ENCODE results near the gene HMCN2. TPM values are rescaled to one million over a fixed set of nuclear protein-coding genes. Genes with fewer than 3 reads are reported as not detected.

The HMCN2 gene
- polyA plus RNA-seq, 2 of the 4 experiments (the other 2 are of a cell fraction): 0.01 TPM; not detected in 1

GRCh38 chr9:130360672-130361071 lies 95.1 kb downstream of the HMCN2 start (continued):
- TF ChIP-seq CHD2 (IDR thresholded peaks at IDR 0.05; ENCODE audit: low read length, partially characterized antibody): no peak
- TF ChIP-seq SREBF2 (IDR thresholded peaks at IDR 0.05): no peak
- TF ChIP-seq FOXS1 (CRISPR knock-in tag; IDR thresholded peaks at IDR 0.05): no peak
- TF ChIP-seq POLR2A (IDR thresholded peaks at IDR 0.05; ENCODE audit: low read length): no peak
- TF ChIP-seq, protein P1, sequence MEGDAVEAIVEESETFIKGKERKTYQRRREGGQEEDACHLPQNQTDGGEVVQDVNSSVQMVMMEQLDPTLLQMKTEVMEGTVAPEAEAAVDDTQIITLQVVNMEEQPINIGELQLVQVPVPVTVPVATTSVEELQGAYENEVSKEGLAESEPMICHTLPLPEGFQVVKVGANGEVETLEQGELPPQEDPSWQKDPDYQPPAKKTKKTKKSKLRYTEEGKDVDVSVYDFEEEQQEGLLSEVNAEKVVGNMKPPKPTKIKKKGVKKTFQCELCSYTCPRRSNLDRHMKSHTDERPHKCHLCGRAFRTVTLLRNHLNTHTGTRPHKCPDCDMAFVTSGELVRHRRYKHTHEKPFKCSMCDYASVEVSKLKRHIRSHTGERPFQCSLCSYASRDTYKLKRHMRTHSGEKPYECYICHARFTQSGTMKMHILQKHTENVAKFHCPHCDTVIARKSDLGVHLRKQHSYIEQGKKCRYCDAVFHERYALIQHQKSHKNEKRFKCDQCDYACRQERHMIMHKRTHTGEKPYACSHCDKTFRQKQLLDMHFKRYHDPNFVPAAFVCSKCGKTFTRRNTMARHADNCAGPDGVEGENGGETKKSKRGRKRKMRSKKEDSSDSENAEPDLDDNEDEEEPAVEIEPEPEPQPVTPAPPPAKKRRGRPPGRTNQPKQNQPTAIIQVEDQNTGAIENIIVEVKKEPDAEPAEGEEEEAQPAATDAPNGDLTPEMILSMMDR (IDR thresholded peaks at IDR 0.05): no peak
- no peak for TF ChIP-seq ATOH8 (CRISPR knock-in tag; IDR thresholded peaks at IDR 0.05; ENCODE audit: low read depth)
- no peak for TF ChIP-seq HES2 (IDR thresholded peaks at IDR 0.05)
- no peak for TF ChIP-seq CEBPB (IDR thresholded peaks at IDR 0.05)
- no peak for TF ChIP-seq EHF (CRISPR knock-in tag; IDR thresholded peaks at IDR 0.05)

- WGBS (ENCODE audit: missing lambda C conversion rate): 62% methylated on average over 8 of the region's 9 CpGs
- ATAC-seq: no peak
Observed at GRCh38 chr9:130361873-130362362, 96.4 kb downstream of the HMCN2 start.

GRCh38 chr9:130362691-130363090 lies 97.1 kb downstream of the HMCN2 start:
- ATAC-seq: no peak
- WGBS (ENCODE audit: missing lambda C conversion rate): 80% methylated on average over 8 of the region's 13 CpGs
- H3K27ac ChIP-seq: no peak overlapping the region
- ChIA-PET CTCF (interaction anchor here (1.0 kb wide), 1 partner anchor 100 kb away, joined by 3 read pairs; no protein-coding TSS in a partner anchor), POLR2A (no interaction called here)
- TF ChIP-seq RNF2 (IDR thresholded peaks at IDR 0.05; ENCODE audit: borderline replicate concordance, low read depth) (no peak), CBX2 (IDR thresholded peaks at IDR 0.05; ENCODE audit: borderline replicate concordance, low read depth) (no peak), EP300 (IDR thresholded peaks at IDR 0.05) (no peak)
- TF ChIP-seq, protein P2, sequence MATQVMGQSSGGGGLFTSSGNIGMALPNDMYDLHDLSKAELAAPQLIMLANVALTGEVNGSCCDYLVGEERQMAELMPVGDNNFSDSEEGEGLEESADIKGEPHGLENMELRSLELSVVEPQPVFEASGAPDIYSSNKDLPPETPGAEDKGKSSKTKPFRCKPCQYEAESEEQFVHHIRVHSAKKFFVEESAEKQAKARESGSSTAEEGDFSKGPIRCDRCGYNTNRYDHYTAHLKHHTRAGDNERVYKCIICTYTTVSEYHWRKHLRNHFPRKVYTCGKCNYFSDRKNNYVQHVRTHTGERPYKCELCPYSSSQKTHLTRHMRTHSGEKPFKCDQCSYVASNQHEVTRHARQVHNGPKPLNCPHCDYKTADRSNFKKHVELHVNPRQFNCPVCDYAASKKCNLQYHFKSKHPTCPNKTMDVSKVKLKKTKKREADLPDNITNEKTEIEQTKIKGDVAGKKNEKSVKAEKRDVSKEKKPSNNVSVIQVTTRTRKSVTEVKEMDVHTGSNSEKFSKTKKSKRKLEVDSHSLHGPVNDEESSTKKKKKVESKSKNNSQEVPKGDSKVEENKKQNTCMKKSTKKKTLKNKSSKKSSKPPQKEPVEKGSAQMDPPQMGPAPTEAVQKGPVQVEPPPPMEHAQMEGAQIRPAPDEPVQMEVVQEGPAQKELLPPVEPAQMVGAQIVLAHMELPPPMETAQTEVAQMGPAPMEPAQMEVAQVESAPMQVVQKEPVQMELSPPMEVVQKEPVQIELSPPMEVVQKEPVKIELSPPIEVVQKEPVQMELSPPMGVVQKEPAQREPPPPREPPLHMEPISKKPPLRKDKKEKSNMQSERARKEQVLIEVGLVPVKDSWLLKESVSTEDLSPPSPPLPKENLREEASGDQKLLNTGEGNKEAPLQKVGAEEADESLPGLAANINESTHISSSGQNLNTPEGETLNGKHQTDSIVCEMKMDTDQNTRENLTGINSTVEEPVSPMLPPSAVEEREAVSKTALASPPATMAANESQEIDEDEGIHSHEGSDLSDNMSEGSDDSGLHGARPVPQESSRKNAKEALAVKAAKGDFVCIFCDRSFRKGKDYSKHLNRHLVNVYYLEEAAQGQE (IDR thresholded peaks at IDR 0.05): no peak
- H3K9me3 ChIP-seq: no peaks in the 10 kb centered on the region
- H3K4me2 ChIP-seq: no peak overlapping the region
- no peak for FAIRE-seq
- no peak for DNase-seq (ENCODE audit: low read depth in 1 of 2, low spot score in 1 of 2)
- H3K4me3 ChIP-seq: no peak overlapping the region
- H3K4me1 ChIP-seq: no peaks in the 10 kb centered on the region

More at GRCh38 chr9:130361873-130362362, 96.4 kb downstream of the HMCN2 start:
- POLR2A ChIA-PET: no interaction called here
- CTCF ChIA-PET: no interaction called here
- TF ChIP-seq JUNB (IDR thresholded peaks at IDR 0.05): no peak
- no peak for TF ChIP-seq CEBPB (IDR thresholded peaks at IDR 0.05)
- no peak for TF ChIP-seq ESRRA (IDR thresholded peaks at IDR 0.05; ENCODE audit: borderline replicate concordance, low read length)
- TF ChIP-seq KDM5A (IDR thresholded peaks at IDR 0.05): no peak
- TF ChIP-seq, protein P3, sequence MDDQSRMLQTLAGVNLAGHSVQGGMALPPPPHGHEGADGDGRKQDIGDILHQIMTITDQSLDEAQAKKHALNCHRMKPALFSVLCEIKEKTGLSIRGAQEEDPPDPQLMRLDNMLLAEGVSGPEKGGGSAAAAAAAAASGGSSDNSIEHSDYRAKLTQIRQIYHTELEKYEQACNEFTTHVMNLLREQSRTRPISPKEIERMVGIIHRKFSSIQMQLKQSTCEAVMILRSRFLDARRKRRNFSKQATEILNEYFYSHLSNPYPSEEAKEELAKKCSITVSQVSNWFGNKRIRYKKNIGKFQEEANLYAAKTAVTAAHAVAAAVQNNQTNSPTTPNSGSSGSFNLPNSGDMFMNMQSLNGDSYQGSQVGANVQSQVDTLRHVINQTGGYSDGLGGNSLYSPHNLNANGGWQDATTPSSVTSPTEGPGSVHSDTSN (IDR thresholded peaks at IDR 0.05): no peak
- TF ChIP-seq MYC (IDR thresholded peaks at IDR 0.05; ENCODE audit: borderline replicate concordance, low read length): no peak
- no peak for TF ChIP-seq EHF (CRISPR knock-in tag; IDR thresholded peaks at IDR 0.05)
- TF ChIP-seq SMC3 (IDR thresholded peaks at IDR 0.05): no peak
- no peak for TF ChIP-seq HOXB13 (CRISPR knock-in tag; IDR thresholded peaks at IDR 0.05; ENCODE audit: low read depth)
- TF ChIP-seq, protein P1 (IDR thresholded peaks at IDR 0.05): no peak
- TF ChIP-seq ATOH8 (CRISPR knock-in tag; IDR thresholded peaks at IDR 0.05; ENCODE audit: low read depth): no peak
- no peak for FAIRE-seq
- Histone ChIP-seq H3K27ac (no peak overlapping the region), H3K4me2 (no peak overlapping the region), H3K4me3 (no peak overlapping the region), H3K4me1 (no peaks in the 10 kb centered on the region), H3K9me3 (no peaks in the 10 kb centered on the region)
- DNase-seq (ENCODE audit: low read depth in 1 of 2, low spot score in 1 of 2): no peak
